HUES6 (cell line): ENCODE measurements around the gene NIT1.

ENCODE experiments used
- H3K27ac ChIP-seq: 2 replicates; pipeline ENCODE4 v1.7.0; 2013; ENCODE audit warnings: low read depth, mild to moderate bottlenecking, low read length, inconsistent platforms
- H3K27me3 ChIP-seq: 2 replicates; pipeline ENCODE4 v1.6.1; 2013; ENCODE audit warnings: low read length; ENCODE audit not compliant: control insufficient read depth, insufficient read depth
- H3K36me3 ChIP-seq: 2 replicates; pipeline ENCODE4 v1.6.1; 2013; ENCODE audit warnings: low read length; ENCODE audit not compliant: control insufficient read depth, insufficient read depth
- H3K4me1 ChIP-seq: 2 replicates; pipeline ENCODE4 v1.6.1; 2013; ENCODE audit warnings: low read length; ENCODE audit not compliant: control insufficient read depth, insufficient read depth
- H3K4me3 ChIP-seq: 2 replicates; pipeline ENCODE4 v1.5.1; 2013; ENCODE audit warnings: low read depth, low read length
- H3K9ac ChIP-seq: one replicate; pipeline ENCODE4 v1.6.1; 2013; ENCODE audit warnings: mild to moderate bottlenecking, low read length
- H3K9me3 ChIP-seq: 2 replicates; pipeline ENCODE4 v1.6.1; 2013; ENCODE audit warnings: low read depth, low read length; ENCODE audit not compliant: control insufficient read depth, insufficient read depth

Gene NIT1

DNA sequence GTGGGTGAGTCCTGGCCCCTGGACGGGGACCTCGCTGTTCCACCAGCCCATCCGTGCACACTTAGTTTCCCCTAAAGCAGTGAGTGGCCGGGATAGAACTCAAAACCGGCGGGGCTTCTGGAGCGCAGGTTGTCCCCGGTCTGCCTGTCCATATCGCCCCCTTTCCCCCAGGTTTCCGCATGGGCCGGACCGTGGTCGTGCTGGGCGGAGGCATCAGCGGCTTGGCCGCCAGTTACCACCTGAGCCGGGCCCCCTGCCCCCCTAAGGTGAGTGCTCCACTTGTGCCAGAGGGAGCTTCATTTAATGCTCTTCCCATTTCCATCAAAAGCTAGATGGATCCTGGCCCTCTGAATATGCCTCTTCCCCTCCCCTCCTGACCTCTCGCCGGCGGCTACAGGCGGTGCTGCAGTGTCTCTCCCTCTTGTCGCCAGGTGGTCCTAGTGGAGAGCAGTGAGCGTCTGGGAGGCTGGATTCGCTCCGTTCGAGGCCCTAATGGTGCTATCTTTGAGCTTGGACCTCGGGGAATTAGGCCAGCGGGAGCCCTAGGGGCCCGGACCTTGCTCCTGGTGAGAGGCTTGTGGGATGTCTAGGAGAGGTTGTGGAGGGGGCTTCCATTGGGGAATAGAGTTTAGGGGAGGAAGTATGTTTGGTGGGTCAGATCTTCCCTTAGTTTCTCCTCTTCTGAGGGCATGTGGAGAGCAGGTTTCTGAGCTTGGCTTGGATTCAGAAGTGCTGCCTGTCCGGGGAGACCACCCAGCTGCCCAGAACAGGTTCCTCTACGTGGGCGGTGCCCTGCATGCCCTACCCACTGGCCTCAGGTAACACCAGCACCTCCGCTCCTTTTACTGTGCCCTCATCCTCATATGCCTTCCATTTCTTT is 49.0 kb downstream of the NIT1 start:
- Histone ChIP-seq H3K36me3 (peaks cover 56% of the 10 kb centered on the region), H3K27ac (no peak overlapping the region), H3K4me1 (peaks cover 7% of the 10 kb centered on the region), H3K9me3 (no peaks in the 10 kb centered on the region), H3K9ac (peak overlapping the region; percentile 67), H3K27me3 (no peaks in the 10 kb centered on the region), H3K4me3 (peak overlapping the region; percentile 86)

DNA sequence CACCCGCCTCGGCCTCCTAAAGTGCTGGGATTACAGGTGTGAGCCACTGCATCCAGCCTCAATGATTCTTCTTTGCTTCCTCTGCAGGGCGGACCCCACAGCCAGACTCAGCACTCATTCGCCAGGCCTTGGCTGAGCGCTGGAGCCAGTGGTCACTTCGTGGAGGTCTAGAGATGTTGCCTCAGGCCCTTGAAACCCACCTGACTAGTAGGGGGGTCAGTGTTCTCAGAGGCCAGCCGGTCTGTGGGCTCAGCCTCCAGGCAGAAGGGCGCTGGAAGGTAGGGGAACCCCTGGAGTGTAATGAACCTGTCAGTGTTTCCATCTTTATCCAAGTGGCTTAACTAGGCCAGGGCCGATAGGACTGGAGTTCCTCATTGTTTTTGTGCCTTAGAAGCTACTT is 51.0 kb downstream of the NIT1 start:
- Histone ChIP-seq H3K36me3 (peaks cover 59% of the 10 kb centered on the region), H3K27me3 (no peaks in the 10 kb centered on the region), H3K4me1 (peaks cover 7% of the 10 kb centered on the region), H3K9me3 (no peaks in the 10 kb centered on the region), H3K9ac (no peak overlapping the region), H3K4me3 (no peak overlapping the region), H3K27ac (no peak overlapping the region)
